Osteocyte (in vitro differentiated cells): ENCODE results near the gene ARHGAP12. TPM values are rescaled to one million over a fixed set of nuclear protein-coding genes. Genes with fewer than 3 reads are reported as not detected.
A peak's percentile ranks its signal among the peaks of the same experiment; 100 is the strongest.

Experiments
- DNase-seq: peaks from one replicate; pipeline ENCODE4 v3.0.0; 2021; ENCODE audit warnings: mixed read lengths; ENCODE audit not compliant: unreplicated experiment; ENCODE audit errors: extremely low spot score
- H3K27ac Mint-ChIP-seq: one replicate; pipeline ENCODE4 v1.8.0; 2021; ENCODE audit warnings: mild to moderate bottlenecking, mixed read lengths; ENCODE audit not compliant: unreplicated experiment
- H3K27me3 Mint-ChIP-seq: one replicate; pipeline ENCODE4 v1.8.0; 2021; ENCODE audit warnings: mixed read lengths; ENCODE audit not compliant: unreplicated experiment
- H3K36me3 Mint-ChIP-seq: one replicate; pipeline ENCODE4 v1.8.0; 2021; ENCODE audit warnings: mixed read lengths; ENCODE audit not compliant: unreplicated experiment
- H3K4me1 Mint-ChIP-seq: one replicate; pipeline ENCODE4 v1.8.0; 2021; ENCODE audit warnings: mixed read lengths; ENCODE audit not compliant: unreplicated experiment
- H3K4me3 Mint-ChIP-seq: one replicate; pipeline ENCODE4 v1.8.0; 2021; ENCODE audit warnings: mild to moderate bottlenecking, moderate library complexity, mixed read lengths; ENCODE audit not compliant: unreplicated experiment
- H3K9me3 Mint-ChIP-seq: one replicate; pipeline ENCODE4 v1.8.0; 2021; ENCODE audit warnings: mixed read lengths; ENCODE audit not compliant: unreplicated experiment
- total RNA-seq: library from RNA; stranded (reverse); gene quantifications from 2 replicates; pipeline ENCODE4 v1.2.1, GENCODE V29; 2021
- TF ChIP-seq, protein P1 (sequence below): fragments of 200-600 bp; sonication (generic); IDR thresholded peaks from 2 replicates; pipeline ENCODE4 v1.5.0; 2021; ENCODE audit warnings: antibody characterized with exemption, mild to moderate bottlenecking, moderate library complexity

The ARHGAP12 gene
- total RNA-seq, 1 donor from 2014 or later, result 18.8 TPM

DNA sequence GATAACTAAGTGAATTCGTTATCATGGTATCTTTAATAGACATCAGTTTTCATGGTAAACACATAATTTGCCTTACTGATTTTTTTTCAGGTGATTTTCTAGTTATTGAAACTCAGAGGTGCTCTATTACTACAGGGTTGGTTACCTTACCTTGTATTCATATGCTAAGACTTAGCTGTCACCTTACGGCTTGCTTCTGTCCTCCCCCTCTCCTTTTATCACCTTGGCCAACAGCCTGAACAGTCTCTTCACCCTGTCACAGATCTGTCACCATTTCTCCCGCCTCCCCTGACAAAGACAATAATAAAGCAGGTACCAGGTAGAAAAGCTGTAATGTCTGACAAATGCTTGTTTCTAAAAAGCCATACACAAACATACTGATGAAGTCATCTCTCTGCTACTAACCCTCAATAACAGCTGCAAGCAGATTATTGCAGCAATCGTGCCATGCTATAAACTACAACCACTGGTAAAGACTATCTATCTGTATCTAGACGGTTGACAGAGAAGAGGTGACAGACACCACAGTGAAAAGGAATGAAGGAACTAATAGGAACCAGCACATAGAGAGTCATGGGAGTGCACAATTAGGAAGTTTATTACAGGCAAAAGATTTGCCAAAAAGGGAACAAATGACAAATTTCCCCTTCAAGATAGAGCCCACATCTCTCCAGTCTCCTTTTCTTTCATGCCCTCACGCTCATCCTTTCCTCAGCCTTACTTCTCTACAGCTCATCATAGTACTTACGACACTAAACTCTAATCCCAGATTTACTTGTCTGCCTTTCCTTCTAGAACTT is 57.2 kb downstream of the ARHGAP12 start:
- Mint-ChIP-seq H3K36me3 (peaks cover 2% of the 10 kb centered on the region), H3K4me1 (no peaks in the 10 kb centered on the region), H3K27ac (no peak overlapping the region), H3K9me3 (no peaks in the 10 kb centered on the region), H3K27me3 (no peaks in the 10 kb centered on the region), H3K4me3 (no peak overlapping the region)
- TF ChIP-seq, protein P1, sequence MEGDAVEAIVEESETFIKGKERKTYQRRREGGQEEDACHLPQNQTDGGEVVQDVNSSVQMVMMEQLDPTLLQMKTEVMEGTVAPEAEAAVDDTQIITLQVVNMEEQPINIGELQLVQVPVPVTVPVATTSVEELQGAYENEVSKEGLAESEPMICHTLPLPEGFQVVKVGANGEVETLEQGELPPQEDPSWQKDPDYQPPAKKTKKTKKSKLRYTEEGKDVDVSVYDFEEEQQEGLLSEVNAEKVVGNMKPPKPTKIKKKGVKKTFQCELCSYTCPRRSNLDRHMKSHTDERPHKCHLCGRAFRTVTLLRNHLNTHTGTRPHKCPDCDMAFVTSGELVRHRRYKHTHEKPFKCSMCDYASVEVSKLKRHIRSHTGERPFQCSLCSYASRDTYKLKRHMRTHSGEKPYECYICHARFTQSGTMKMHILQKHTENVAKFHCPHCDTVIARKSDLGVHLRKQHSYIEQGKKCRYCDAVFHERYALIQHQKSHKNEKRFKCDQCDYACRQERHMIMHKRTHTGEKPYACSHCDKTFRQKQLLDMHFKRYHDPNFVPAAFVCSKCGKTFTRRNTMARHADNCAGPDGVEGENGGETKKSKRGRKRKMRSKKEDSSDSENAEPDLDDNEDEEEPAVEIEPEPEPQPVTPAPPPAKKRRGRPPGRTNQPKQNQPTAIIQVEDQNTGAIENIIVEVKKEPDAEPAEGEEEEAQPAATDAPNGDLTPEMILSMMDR, result no peak
- no peak for DNase-seq

DNA sequence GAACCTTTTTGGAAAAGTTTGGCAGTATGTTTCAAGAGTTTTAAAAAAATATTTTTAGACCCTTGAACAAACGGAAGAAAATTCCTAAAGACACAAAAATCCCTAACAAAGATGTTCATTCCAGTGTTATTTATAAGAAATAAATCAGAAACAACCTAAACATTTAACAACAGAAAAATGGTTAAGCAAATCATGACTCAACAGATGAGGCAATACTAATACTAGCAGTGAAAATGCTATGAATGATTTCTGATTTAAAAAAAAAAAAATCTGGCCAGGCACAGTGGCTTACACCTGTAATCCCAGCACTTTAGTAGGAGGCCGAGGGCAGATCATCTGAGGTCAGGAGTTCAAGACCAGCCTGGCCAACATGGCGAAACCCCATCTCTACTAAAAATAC is 61.0 kb downstream of the ARHGAP12 start:
- peaks cover 26% of the 10 kb centered on the region for H3K4me1 Mint-ChIP-seq
- H3K9me3 Mint-ChIP-seq, result no peaks in the 10 kb centered on the region
- TF ChIP-seq, protein P1, result no peak
- H3K36me3 Mint-ChIP-seq, result peaks cover 3% of the 10 kb centered on the region
- H3K4me3 Mint-ChIP-seq, result no peak overlapping the region
- no peaks in the 10 kb centered on the region for H3K27me3 Mint-ChIP-seq
- no peak for DNase-seq
- H3K27ac Mint-ChIP-seq, result no peak overlapping the region

DNA sequence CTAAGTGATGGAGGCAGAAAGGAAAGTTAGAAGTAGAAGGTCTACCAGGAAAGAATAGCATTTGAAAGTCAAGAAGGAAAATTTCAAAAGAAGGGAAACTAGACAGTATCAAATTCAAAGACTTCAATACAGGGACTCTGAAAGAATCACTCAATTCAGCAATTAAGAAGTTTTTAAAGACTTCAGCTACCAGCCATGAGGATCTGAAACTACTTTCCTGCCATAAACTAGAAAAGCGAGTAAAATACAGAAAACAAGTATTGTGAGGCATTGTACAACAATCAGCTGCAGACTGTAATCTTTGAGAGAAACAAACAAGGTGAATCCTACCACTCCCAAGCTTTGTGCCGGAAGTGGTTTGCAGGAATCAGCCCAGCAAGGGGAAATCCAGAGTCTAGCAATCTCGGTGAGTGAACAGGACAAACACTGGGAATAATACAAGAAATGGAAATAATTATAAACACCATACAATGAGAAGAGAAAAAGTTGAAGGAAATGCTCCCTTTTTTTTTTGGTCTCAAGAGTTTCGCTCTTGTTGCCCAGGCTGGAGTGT is 62.4 kb downstream of the ARHGAP12 start:
- H3K4me3 Mint-ChIP-seq, result no peak overlapping the region
- H3K27ac Mint-ChIP-seq, result no peak overlapping the region
- H3K4me1 Mint-ChIP-seq, result peaks cover 32% of the 10 kb centered on the region

DNA sequence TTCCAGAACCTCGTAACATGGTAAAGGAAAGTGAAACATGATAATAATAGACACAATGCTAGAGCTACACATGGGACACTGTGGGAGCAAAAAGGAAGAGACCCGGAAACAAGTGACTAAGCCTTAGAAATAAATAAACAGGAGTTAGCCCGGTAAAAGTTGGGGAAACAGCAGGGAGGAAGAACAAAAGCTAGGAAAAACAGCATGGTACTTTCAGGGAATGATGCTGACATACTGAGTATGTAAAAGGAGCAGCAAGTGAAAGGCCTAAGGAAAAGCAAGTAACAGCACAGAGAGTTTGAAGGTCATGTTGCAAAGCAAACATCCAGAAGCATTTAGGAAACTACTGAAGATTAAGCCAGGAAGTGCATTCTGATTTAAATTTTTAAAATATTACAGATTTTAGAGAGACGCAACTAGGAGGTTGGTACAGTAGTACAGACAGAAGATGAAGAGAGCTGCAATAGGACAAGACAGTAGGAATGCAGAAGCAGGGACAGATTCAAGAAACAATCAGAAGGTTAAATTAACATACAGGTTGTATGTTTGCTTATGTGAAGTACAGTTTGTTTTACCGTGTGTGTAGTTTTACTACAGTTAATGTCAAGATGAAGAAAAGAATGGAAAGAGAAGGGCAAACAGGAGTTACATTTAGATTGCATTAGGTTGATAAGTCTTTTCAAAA is 63.7 kb downstream of the ARHGAP12 start:
- TF ChIP-seq, protein P1, result no peak
- H3K27ac Mint-ChIP-seq, result peak overlapping the region; percentile 75
- no peak for DNase-seq
- H3K9me3 Mint-ChIP-seq, result no peaks in the 10 kb centered on the region
- peaks cover 32% of the 10 kb centered on the region for H3K4me1 Mint-ChIP-seq
- peak overlapping the region; percentile 53 for H3K4me3 Mint-ChIP-seq
- no peaks in the 10 kb centered on the region for H3K27me3 Mint-ChIP-seq
- peaks cover 4% of the 10 kb centered on the region for H3K36me3 Mint-ChIP-seq

More for the DNA sequence above, 62.4 kb downstream of the ARHGAP12 start:
- Mint-ChIP-seq H3K36me3 (peaks cover 3% of the 10 kb centered on the region), H3K27me3 (no peaks in the 10 kb centered on the region), H3K9me3 (no peaks in the 10 kb centered on the region)
- TF ChIP-seq, protein P1, result no peak
- DNase-seq, result no peak

DNA sequence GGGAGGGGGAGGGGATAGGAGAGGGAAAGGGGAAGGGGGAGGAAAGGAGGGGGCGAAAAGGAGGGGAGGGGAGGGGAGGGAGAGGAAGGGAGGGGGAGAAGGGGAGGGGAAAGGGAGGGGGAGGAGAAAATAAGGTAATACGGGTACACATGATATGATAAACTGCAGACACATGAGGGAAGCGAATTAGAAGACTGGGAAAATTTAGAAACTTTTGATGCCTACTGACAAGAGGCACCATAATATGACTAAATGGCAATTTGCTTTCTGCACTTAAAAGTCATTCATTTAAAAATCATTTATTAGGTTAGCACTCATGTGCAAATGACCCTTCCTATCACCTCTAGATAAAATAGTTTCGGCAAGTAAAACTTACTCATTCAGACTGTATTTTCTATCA is 73.6 kb downstream of the ARHGAP12 start:
- H3K27ac Mint-ChIP-seq, result no peak overlapping the region
- no peaks in the 10 kb centered on the region for H3K9me3 Mint-ChIP-seq
- no peaks in the 10 kb centered on the region for H3K4me1 Mint-ChIP-seq
- TF ChIP-seq, protein P1, result no peak
- no peak overlapping the region for H3K4me3 Mint-ChIP-seq
- no peak for DNase-seq
- H3K27me3 Mint-ChIP-seq, result no peaks in the 10 kb centered on the region
- peaks cover 27% of the 10 kb centered on the region for H3K36me3 Mint-ChIP-seq
